ENCODE data around the gene PMEPA1.

PMEPA1 gene

GRCh38 chr20:57676589-57677583 is 32.9 kb downstream of the PMEPA1 start:
- no peak for DNase-seq

DNA sequence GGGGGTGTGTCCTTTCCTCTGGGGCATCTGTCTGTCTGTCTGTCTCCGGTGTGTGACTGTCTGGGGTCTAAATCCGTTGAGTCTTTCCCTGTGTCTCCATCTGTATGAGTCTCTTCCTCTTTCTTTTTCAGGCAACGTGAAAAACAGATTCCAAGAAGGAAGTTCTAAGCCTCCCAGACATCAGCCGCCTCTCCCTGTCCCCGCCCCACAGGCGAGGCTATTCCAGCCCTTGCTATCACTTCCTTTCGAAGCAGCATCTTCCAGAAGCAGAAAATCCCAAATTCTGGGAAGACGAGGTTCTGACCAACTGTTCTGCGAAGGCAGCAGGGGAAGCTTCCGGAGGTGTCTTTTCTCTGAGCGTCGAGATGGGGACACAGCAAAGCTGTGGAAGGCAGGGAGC is 34.0 kb downstream of the PMEPA1 start:
- no peak for DNase-seq

GRCh38 chr20:57672953-57673575 is 36.8 kb downstream of the PMEPA1 start:
- DNase-seq, result no peak

- DNase-seq, result no peak
These were observed 37.7 kb downstream of the PMEPA1 start for GRCh38 chr20:57672164-57672563.

DNA sequence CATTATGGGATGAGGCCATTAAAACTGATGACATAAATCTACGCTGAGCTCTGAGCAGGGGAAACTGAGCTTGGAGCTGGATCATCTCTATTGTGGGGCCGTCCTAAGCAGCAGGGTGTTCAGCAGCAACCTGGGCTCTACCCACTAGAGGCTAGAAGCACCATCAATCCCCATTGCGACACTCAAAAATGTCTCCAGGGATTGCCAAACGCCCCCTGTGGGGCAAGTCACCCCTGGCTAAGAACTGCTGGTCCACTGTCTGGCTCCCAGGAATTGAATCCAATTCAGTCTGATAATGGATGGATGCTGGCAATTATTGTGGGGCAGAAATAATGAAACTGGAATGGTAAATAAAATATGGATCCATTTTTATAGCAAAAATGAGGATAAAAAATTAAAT is 38.2 kb downstream of the PMEPA1 start:
- DNase-seq, result no peak

DNA sequence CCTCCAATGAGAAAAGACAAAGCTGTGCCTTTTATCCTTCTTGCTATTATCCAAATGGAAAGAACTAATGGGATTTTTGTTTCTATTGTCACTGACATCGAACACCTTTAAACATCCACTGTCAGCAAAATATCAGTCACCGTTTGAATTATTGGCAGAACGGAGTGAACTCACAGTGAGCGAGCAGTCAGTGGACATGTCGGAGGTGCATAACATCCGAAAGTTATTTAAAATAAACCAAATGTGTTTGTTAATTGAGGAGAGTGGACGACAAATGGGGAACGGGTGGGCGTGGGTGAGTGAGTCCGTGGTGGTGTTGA is 38.8 kb downstream of the PMEPA1 start:
- DNase-seq, result no peak

- DNase-seq, result no peak
These were observed 39.3 kb downstream of the PMEPA1 start for GRCh38 chr20:57670288-57671071.

- no peak for DNase-seq
These were observed 40.2 kb downstream of the PMEPA1 start for GRCh38 chr20:57669632-57670031.

DNA sequence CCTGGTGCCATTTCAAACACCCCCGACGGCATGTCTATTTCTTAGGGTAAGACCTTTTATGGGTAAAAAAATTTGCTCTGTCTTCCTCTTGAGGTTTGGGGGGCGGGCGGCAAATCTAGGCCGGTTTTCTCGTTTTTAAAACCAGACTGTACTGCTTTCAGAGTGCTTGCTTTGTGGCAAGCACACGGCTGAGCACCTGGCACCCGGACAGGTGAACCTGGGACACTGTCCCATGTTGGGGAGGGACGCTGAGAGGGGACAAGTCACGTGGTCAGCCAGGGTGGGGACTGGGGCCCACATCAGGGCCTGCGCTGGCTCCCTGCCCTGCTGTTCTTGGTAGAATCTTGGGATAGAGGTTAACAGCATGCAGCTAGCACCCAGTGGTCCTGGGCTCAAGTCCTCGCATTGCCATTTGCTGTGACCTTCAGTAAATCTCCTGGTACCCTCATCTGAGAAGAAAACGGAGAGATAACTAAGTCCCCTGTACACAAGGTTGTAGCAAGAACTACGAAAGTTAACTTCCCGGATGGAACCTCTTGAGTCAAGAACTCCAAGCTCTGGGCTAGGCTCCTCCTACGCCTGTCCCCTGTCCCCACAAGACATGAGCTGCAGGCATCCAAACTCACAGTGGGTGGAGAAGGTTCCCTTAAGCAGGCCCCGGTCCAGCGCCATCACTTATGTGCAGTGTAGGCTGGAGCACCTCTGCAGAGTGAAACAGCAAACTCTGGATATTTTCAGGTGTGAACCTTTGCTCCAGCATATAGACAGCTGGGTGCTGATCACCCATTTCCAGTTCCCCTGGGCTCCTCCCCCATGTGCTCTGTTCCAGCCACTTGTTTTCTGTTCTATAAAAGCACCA is 41.7 kb downstream of the PMEPA1 start:
- no peak for DNase-seq

DNA sequence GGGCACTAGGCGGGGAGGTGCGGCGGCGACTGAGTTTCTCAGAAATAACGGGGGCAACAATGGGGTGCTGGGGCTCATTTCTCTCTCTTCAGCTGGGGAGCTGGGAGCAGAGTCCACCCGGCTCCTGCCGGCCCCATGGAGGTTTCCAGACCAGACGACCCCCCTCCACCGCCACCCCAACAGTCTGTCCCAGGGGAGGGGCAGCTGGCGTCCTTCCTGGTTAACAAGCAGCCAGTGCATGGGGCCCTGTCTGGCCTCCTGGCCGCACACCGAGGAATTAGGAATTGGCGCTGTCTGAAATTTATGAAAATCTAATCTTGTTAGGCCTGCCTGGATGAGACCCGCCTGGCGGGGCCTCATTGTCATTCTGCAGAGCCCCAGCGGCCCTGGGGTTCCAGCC is 42.4 kb downstream of the PMEPA1 start:
- no peak for DNase-seq

DNA sequence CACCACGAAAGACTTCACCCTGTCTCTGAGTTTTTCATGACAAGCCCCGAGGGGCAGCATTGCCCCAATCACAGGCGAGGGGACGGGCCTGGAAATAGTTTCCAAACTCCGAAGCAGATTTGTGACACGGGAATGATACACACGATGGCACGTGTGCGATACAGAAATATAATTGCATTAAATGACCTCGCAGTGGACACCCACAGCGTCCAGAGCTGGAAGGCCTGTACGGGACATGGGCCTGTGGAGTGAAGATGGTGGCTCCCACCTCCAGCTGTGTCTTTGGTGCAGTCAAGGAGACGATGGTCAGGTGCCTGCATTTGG is 43.0 kb downstream of the PMEPA1 start:
- DNase-seq, result no peak

DNA sequence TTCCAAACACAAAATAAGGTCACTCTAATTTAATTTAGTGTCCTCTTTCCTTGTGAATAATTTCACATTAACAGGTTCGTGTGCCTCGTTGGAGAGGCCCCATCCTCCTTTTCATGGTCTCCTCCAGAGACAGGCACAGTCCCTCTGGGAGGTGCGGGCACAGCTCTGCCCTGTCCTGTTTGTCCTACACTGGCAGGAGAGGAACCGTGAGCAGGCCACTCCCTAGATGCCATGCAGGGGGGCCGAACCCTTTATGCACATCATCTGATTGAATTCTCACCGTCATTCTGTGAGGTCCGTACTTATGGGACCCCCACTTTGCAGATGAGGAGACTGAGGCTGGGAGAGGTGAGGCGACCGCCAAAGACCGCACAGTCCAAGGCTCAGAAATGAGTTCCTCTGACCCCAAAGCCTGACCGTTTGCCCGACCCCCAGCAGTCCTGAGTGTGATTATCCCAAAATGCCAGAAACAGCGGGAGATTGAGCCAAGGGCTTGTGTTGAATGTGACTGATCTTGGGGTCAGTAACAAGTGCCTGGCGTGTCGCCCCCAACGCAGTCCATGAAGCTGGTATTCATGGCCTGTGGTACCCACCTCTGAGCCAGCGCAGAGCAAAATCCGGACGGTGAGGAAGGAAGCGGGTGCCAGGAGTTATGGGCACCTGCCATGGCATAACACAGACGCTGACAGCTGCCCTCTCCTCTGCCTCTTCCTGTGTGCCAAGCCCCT is 43.5 kb downstream of the PMEPA1 start:
- no peak for DNase-seq

GRCh38 chr20:57665589-57665971 is 44.2 kb downstream of the PMEPA1 start:
- DNase-seq, result no peak

GRCh38 chr20:57664924-57665588 is 44.8 kb downstream of the PMEPA1 start:
- no peak for DNase-seq

DNA sequence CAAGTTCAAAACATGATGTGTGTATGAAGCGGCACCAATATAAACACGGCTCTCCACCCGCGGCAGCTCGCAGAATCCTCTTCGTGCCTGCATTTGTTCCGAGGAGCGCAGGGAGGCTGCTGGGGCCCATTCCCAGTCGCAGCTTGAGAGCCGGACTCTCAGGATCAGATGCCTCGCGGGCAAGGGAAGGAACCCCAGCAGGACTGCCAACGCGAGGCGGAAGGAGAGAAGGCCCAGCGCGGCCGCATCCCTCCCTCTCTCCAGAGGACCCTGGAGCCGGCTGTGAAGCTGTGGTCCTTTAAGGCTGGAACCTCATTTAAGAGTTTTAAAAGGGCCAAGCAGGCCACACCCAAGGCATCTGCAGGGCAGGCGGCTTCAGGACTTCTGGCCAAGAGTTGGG is 45.3 kb downstream of the PMEPA1 start:
- no peak for DNase-seq

DNA sequence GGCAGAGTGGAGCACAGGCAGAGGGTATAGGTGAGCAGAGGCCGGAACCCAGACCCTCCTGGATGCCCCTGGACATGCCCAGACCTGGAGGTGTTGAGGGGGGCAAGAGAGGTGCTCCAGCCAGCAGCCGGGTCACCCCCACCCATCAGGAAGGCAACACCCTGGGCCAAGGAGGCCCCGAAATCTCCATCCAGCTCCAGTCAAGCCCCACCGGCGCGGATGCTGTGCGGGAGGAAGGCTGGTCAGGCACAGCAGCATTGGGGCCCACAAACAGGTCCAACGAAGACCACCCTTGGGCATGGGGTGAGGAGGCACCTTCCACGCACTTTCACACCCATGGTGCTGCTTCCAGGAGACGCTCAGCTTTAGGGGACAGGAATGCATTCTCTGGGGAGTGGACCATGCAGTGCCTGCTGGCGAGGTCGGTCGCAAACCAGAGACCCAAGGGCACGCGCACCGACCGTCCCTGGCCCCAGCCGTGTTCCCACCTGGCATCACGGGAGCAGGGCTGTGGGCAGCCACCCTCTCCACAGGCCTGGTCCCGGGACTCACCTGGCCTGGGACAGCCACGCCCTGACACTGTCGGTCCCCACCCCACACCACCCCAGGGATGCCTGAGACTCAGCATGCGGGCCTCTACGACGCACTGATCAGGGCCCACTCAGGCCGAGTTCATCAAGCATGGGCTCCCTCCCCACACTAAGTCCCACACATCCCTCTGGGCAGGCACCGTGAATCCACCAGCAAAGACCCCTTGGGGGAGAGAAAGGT is 45.9 kb downstream of the PMEPA1 start:
- no peak for DNase-seq

DNA sequence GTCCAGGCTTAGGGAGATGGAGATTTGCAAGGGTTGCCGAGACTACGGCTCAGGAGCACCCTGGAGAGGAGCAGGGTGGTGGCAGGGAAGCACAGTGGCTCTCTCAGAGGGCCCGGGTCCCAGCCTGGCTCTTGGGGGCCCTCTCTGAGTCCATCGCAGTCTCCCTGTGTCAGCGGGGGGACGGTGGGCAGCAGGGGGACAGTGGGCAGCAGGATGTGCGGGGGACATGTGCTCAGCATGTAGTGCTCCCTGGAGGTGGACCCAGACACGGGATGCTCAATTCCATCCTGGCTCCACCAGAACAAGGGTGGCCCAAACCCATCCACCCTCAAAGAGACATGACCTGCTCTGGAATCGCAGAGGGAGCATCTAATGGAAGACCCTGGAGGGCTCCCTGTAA is 46.6 kb downstream of the PMEPA1 start:
- no peak for DNase-seq

- DNase-seq, result no peak
These were observed 47.2 kb downstream of the PMEPA1 start for GRCh38 chr20:57662456-57663240.

DNA sequence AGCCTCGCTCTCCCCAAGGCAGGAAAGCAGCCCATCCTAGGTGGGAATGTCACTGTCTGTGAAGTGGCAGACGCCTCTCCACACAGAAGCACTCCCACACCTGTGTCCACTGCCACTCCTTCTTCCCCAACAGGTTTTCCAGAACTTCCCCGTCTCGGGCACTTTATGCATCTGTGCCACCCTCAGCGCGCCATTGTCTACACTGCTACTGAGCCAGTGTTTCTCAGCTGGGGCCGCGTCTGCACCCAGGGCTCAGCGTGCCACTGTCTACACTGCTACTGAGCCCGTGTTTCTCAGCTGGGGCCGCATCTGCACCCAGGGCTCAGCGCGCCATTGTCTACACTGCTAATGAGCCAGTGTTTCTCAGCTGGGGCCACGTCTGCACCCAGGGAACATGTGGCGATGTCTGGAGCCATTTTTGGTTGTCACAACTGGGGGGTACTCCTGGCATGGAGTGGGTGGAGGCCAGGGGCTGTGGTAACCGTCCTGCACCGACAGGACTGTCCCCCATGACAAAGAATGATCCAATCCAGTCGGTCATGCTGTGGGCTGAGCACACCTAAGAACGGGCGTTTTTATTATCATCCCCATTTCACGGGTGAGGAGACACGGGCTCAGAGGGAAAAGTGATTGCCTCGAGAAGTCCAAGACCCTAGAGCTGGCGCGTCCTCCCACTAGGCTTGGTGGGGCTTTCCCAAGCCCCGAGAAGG is 47.9 kb downstream of the PMEPA1 start:
- no peak for DNase-seq

All from activated CD4-positive, alpha-beta T cell treated with anti-CD3 and anti-CD28 coated beads, Interleukin-2, amount 50 U/mL, for 4 hours (primary cell).